Measurements from ENCODE around the gene FAM81B.
"Not testable (repeated sequence)": the region's sequence is repeated elsewhere in the genome, so short reads cannot be mapped to it uniquely, and the experiment has no call there.

DNA sequence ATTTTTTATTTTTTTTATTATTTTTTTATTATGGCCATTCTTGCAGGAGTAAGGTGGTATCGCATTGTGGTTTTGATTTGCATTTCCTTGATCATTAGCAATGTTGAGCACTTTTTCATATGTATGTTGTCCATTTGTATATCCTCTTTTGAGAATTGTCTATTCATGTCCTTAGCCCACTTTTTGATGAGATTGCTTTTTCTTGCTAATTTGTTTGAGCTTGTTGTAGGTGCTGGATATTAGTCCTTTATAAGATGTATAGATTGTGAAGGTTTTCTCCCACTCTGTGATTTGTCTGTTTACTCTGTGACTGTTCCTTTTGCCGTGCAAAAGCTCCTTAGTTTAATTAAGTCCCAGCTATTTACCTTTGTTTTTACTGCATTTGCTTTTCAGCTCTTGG, 30.5 kb upstream of the FAM81B start:
- not testable (repeated sequence) for TF ChIP-seq POLR2A (IDR thresholded peaks at IDR 0.05; ENCODE audit: low read depth, low read length); CTCF (IDR thresholded peaks at IDR 0.05; ENCODE audit: extremely low read depth in 1 of 2, insufficient read depth in 1 of 2, low read depth in 1 of 2, low read length in 2 of 2); EZH2 (IDR thresholded peaks at IDR 0.05; ENCODE audit: borderline replicate concordance, low read depth, low read length, severe bottlenecking); POLR2AphosphoS5 (IDR thresholded peaks at IDR 0.05; ENCODE audit: insufficient read depth, low read depth, low read length)

All from endothelial cell of umbilical vein (primary cell).